Fibroblast of pulmonary artery (primary cell): ENCODE data around the gene ZC3H7B.

Source experiments
- DNase-seq: peaks from one replicate; pipeline ENCODE4 v3.0.0-alpha.2; 2010; ENCODE audit warnings: low read depth
- H3K4me3 ChIP-seq: replicated peaks from 2 replicates; pipeline ENCODE4 v1.5.1; 2011; ENCODE audit warnings: low read depth, mild to moderate bottlenecking, control low read depth, low read length, moderate library complexity
- TF ChIP-seq, protein P1 (sequence below): IDR thresholded peaks from 2 replicates; pipeline ENCODE4 v1.5.1; 2011; ENCODE audit warnings: mild to moderate bottlenecking, control low read depth, low read length, inconsistent platforms; ENCODE audit errors: missing control alignments

ZC3H7B gene

GRCh38 chr22:41332217-41332939 lies 31.1 kb downstream of the ZC3H7B start:
- TF ChIP-seq, protein P1, sequence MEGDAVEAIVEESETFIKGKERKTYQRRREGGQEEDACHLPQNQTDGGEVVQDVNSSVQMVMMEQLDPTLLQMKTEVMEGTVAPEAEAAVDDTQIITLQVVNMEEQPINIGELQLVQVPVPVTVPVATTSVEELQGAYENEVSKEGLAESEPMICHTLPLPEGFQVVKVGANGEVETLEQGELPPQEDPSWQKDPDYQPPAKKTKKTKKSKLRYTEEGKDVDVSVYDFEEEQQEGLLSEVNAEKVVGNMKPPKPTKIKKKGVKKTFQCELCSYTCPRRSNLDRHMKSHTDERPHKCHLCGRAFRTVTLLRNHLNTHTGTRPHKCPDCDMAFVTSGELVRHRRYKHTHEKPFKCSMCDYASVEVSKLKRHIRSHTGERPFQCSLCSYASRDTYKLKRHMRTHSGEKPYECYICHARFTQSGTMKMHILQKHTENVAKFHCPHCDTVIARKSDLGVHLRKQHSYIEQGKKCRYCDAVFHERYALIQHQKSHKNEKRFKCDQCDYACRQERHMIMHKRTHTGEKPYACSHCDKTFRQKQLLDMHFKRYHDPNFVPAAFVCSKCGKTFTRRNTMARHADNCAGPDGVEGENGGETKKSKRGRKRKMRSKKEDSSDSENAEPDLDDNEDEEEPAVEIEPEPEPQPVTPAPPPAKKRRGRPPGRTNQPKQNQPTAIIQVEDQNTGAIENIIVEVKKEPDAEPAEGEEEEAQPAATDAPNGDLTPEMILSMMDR = no peak
- DNase-seq = no peak

DNA sequence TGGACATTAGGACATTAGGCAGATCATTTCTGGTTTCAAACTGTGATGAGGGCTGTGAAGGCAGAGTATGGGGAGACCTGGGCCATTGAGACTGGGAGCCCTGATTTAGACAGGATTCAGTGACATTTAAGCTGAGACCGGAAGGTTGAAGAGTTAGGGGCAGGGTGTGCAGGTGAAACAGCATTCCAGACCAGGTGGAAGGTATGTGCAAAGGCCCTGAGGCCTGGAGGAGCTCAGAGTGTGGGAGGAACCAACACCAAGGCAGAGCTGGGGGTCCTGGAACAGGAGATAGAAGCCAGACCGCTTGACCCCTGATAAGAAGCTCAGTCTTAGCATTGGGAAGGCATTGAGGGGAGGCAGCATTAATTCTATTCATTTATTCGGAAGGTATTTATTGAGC lies 32.5 kb downstream of the ZC3H7B start:
- DNase-seq = no peak
- no peak overlapping the region for H3K4me3 ChIP-seq
- TF ChIP-seq, protein P1 = no peak

More at GRCh38 chr22:41332217-41332939, 31.1 kb downstream of the ZC3H7B start:
- H3K4me3 ChIP-seq = no peak overlapping the region

GRCh38 chr22:41334215-41334614 lies 32.9 kb downstream of the ZC3H7B start:
- no peak overlapping the region for H3K4me3 ChIP-seq
- TF ChIP-seq, protein P1 = no peak
- DNase-seq = no peak

- no peak for DNase-seq
- TF ChIP-seq, protein P1 = no peak
- H3K4me3 ChIP-seq = no peak overlapping the region
These were observed 33.8 kb downstream of the ZC3H7B start for GRCh38 chr22:41334951-41335635.

DNA sequence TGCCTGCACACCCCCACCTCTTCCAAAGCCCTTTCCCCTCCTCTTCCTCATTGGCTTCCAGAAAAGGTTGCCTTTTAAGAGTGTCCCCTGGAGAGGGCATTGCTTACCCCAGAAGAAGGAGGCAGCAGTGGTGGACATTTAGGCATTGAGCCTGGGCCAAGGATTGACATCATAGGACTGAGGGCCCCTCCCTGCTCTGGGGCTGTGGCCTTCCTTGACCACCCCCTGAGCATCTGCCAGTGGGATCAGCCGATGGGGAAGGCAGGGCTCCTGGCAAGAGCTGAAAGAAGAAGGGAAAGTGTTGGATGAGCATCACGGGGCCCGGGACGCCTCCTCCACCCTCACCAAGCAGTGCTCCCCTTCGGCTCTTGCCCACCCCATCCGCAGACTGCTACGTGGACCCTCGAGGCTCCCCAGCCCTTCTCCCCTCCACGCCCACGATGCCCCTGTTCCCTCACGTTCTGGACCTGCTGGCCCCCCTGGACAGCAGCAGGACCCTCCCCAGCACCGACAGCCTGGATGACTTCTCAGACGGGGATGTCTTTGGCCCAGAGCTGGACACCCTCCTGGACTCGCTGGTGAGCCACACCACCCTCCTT lies 37.4 kb downstream of the ZC3H7B start:
- H3K4me3 ChIP-seq = no peak overlapping the region
- no peak for DNase-seq
- TF ChIP-seq, protein P1 = no peak

- TF ChIP-seq, protein P1 = no peak
- no peak for DNase-seq
- no peak overlapping the region for H3K4me3 ChIP-seq
These were observed 38.5 kb downstream of the ZC3H7B start for GRCh38 chr22:41339823-41340222.
